Measurements from ENCODE around the gene RETREG1. TPM values are rescaled to one million over a fixed set of nuclear protein-coding genes. Genes with fewer than 3 reads are reported as not detected.

The RETREG1 gene
- total RNA-seq, 1 experiment from 2014 or later = 3.4 TPM

DNA sequence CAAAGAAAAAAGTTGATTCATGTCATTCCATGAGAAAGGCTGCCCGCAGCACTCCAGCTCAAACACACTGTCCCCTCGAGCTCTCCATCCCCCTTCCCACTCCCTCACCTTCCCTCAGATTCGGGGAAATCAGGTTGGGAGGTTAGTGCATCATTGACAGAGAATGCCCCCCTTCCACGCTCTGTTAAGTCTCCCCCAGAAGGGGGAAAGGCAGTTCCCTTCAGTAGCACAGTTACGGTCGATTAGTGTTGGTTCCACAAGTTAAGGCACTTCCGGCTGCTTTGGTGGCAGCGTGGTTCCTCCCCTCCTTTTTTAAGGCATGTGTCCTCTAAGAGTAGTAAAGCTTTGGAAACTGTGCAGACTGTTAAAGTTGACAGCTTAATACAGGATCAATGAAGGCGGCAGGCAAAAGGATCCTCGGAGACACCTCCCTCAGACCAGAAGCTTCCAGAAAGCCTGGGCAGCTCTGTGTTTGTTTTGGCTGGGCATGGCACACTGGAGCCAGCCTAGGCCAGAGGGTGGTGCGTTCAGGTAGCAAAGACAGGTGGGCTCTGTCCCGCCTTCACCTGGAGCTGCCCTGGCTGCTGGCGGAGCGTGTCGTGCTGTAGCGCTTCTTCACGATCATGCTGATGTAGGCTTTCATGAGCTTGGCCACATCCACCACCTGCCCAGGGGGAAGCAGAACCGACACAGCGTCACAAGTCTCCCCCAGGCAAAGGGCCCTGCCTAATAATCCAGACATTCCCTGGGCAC, 49.5 kb upstream of the RETREG1 start:
- H3K23ac ChIP-seq (ENCODE audit: insufficient read length, low read depth, low read length) = no peak overlapping the region
- H3K9me3 ChIP-seq (ENCODE audit: control insufficient read depth, low read depth, low read length) = no peaks in the 10 kb centered on the region
- no peak overlapping the region for H2BK12ac ChIP-seq (ENCODE audit: insufficient read length, low read depth, low read length)
- H4K20me1 ChIP-seq (ENCODE audit: control insufficient read depth, insufficient read depth, insufficient read length) = no peaks in the 10 kb centered on the region
- Mint-ChIP-seq H3K9me3 (no peaks in the 10 kb centered on the region), H3K36me3 (ENCODE audit: insufficient read depth in 1 of 3, low read depth in 3 of 3) (peaks cover 45 to 71% (median 68%) of the 10 kb centered on the region in 3 experiments; a peak in 6 of 7 replicates), H3K27me3 (ENCODE audit: low read depth) (no peaks in the 10 kb centered on the region; the same call in 1 of the 2 replicates), H3K27ac (peak overlapping the region; percentile 9 to 76 (median 12); a peak in 4 of 7 replicates), H3K4me3 (no peak overlapping the region), H3K4me1 (no peaks in the 10 kb centered on the region)
- no peak overlapping the region for H3T11ph ChIP-seq (ENCODE audit: low read length)
- H2AK5ac ChIP-seq (ENCODE audit: insufficient read length, low read length) = no peak overlapping the region
- DNase-seq = no peak
- H4K91ac ChIP-seq (ENCODE audit: insufficient read length, low read depth, low read length) = no peak overlapping the region
- H2BK20ac ChIP-seq (ENCODE audit: low read depth, low read length, poor library complexity, severe bottlenecking) = no peak overlapping the region
- H3K56ac ChIP-seq (ENCODE audit: insufficient read length, low read depth, low read length) = no peak overlapping the region
- no peak overlapping the region for H3K4me2 ChIP-seq (ENCODE audit: insufficient read depth, insufficient read length, low read length)
- H2BK5ac ChIP-seq (ENCODE audit: insufficient read length, low read length) = no peak overlapping the region
- H4K8ac ChIP-seq (replicated peaks; ENCODE audit: insufficient read length, low read depth, low read length) = no peak overlapping the region
- no peak overlapping the region for H2AFZ ChIP-seq (ENCODE audit: low read length)
- H3K4ac ChIP-seq (ENCODE audit: low read depth, low read length) = no peak overlapping the region
- no peak overlapping the region for H4K5ac ChIP-seq (ENCODE audit: insufficient read length, low read depth, low read length)
- no peaks in the 10 kb centered on the region for H3K79me1 ChIP-seq (ENCODE audit: insufficient read depth, low read depth, low read length, poor library complexity, severe bottlenecking)
- no peak overlapping the region for H3K9ac ChIP-seq (ENCODE audit: extremely low read depth, insufficient read length, low read length)
- no peaks in the 10 kb centered on the region for H3K4me1 ChIP-seq (ENCODE audit: insufficient read depth, low read length)
- no peak overlapping the region for H2BK15ac ChIP-seq (ENCODE audit: low read depth, low read length)
- no peaks in the 10 kb centered on the region for H3K79me2 ChIP-seq (ENCODE audit: insufficient read depth, low read length)
- no peak overlapping the region for H2BK120ac ChIP-seq (ENCODE audit: low read depth, low read length, poor library complexity, severe bottlenecking)
- no peak overlapping the region for H3K18ac ChIP-seq (ENCODE audit: insufficient read length, low read depth, low read length)
- no peaks in the 10 kb centered on the region for H3K23me2 ChIP-seq (ENCODE audit: insufficient read length, low read depth, low read length, poor library complexity, severe bottlenecking)
- H3K27me3 ChIP-seq (ENCODE audit: insufficient read depth, low read length) = no peaks in the 10 kb centered on the region
- no CpG with 5 or more reads among the region's 19 CpGs for WGBS (ENCODE audit: extremely low coverage, insufficient read length, low lambda C conversion rate)
- no peak overlapping the region for H3K14ac ChIP-seq (ENCODE audit: insufficient read depth, low read length)
- TF ChIP-seq, protein P1, sequence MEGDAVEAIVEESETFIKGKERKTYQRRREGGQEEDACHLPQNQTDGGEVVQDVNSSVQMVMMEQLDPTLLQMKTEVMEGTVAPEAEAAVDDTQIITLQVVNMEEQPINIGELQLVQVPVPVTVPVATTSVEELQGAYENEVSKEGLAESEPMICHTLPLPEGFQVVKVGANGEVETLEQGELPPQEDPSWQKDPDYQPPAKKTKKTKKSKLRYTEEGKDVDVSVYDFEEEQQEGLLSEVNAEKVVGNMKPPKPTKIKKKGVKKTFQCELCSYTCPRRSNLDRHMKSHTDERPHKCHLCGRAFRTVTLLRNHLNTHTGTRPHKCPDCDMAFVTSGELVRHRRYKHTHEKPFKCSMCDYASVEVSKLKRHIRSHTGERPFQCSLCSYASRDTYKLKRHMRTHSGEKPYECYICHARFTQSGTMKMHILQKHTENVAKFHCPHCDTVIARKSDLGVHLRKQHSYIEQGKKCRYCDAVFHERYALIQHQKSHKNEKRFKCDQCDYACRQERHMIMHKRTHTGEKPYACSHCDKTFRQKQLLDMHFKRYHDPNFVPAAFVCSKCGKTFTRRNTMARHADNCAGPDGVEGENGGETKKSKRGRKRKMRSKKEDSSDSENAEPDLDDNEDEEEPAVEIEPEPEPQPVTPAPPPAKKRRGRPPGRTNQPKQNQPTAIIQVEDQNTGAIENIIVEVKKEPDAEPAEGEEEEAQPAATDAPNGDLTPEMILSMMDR (conservative IDR thresholded peaks at IDR 0.05) = no peak
- H3K27ac ChIP-seq (ENCODE audit: insufficient read length, low read depth, low read length) = no peak overlapping the region
